Activated CD4-positive, alpha-beta memory T cell treated with anti-CD3 and anti-CD28 coated beads for 36 hours (primary cell): ENCODE measurements around the gene SELE. TPM values are rescaled to one million over a fixed set of nuclear protein-coding genes. Genes with fewer than 3 reads are reported as not detected.
"Not testable (repeated sequence)": the region's sequence is repeated elsewhere in the genome, so short reads cannot be mapped to it uniquely, and the experiment has no call there.

Source experiments
- CTCF ChIA-PET: fragments of 350-600 bp; sonication (Branson Sonifier 250); formaldehyde crosslinking; loops from one replicate; lab custom pipeline; 2021; ENCODE audit warnings: antibody characterized with exemption, inconsistent platforms; lab: Charles Lee
- POLR2A ChIA-PET: fragments of 350-600 bp; sonication (Branson Sonifier 250); formaldehyde crosslinking; loops from one replicate; lab custom pipeline; 2021; ENCODE audit warnings: antibody characterized with exemption; lab: Charles Lee
- DNase-seq: peaks from one replicate; pipeline ENCODE4 v3.0.0-alpha.2; 2020
- H3K27ac Mint-ChIP-seq: one replicate; pipeline ENCODE4 v1.8.0; 2021; ENCODE audit warnings: mixed read lengths
- H3K27me3 Mint-ChIP-seq: one replicate; pipeline ENCODE4 v1.8.0; 2021; ENCODE audit warnings: mixed read lengths
- H3K36me3 Mint-ChIP-seq: one replicate; pipeline ENCODE4 v1.8.0; 2021; ENCODE audit warnings: mixed read lengths
- H3K4me1 Mint-ChIP-seq: one replicate; pipeline ENCODE4 v1.8.0; 2021; ENCODE audit warnings: low read depth, mixed read lengths
- H3K4me3 Mint-ChIP-seq: one replicate; pipeline ENCODE4 v1.8.0; 2021; ENCODE audit warnings: mild to moderate bottlenecking, mixed read lengths
- H3K9me3 Mint-ChIP-seq: one replicate; pipeline ENCODE4 v1.8.0; 2021; ENCODE audit warnings: mixed read lengths
- intact Hi-C: fragments of 100-400 bp; cut with micrococcal nuclease; formaldehyde crosslinking; loops from one replicate; pipeline ENCODE4 v1.15.1; 2023
- total RNA-seq, 2 experiments: library from RNA; stranded (reverse); gene quantifications; one replicate each; pipeline ENCODE4 v1.2.3, GENCODE V29; 2021

The SELE gene
- total RNA-seq, 2 experiments from 2014 or later, result not detected

- H3K36me3 Mint-ChIP-seq, H3K27me3 Mint-ChIP-seq, DNase-seq, intact Hi-C loops, POLR2A ChIA-PET, H3K4me3 Mint-ChIP-seq, H3K27ac Mint-ChIP-seq: not testable (repeated sequence)
- Mint-ChIP-seq H3K4me1 (peaks cover 11% of the 10 kb centered on the region), H3K9me3 (peaks cover 18% of the 10 kb centered on the region)
- CTCF ChIA-PET, result interaction anchor here (1.4 to 5.1 kb wide), 3 partner anchors 21 to 130 kb away, joined by 6 to 208 read pairs (median 88); partner anchors contain the start of gene F5
Measured at GRCh38 chr1:169715100-169715499, 18.8 kb downstream of the SELE start.

- H3K9me3 Mint-ChIP-seq, result peaks cover 18% of the 10 kb centered on the region
- CTCF ChIA-PET, result interaction anchor here (1.1 to 5.1 kb wide), 15 partner anchors 11 to 230 kb away, joined by 3 to 208 read pairs (median 9); partner anchors contain the start of gene F5
- intact Hi-C loops, result loop anchor here (5.0 kb wide), 1 partner anchor 346 kb away; the partner anchor contains the start of genes BLZF1 and NME7
- H3K27me3 Mint-ChIP-seq, H3K36me3 Mint-ChIP-seq, H3K4me3 Mint-ChIP-seq, POLR2A ChIA-PET, DNase-seq, H3K27ac Mint-ChIP-seq: not testable (repeated sequence)
- H3K4me1 Mint-ChIP-seq, result peaks cover 15% of the 10 kb centered on the region
Measured at GRCh38 chr1:169713090-169713489, 20.8 kb downstream of the SELE start.

GRCh38 chr1:169712309-169712631 is 21.6 kb downstream of the SELE start:
- Mint-ChIP-seq H3K27ac (no peak overlapping the region), H3K4me3 (no peak overlapping the region), H3K36me3 (peaks cover 12% of the 10 kb centered on the region), H3K27me3 (peaks cover 2% of the 10 kb centered on the region), H3K9me3 (peaks cover 15% of the 10 kb centered on the region), H3K4me1 (peaks cover 15% of the 10 kb centered on the region)
- ChIA-PET POLR2A (interaction anchor here (0.5 to 1.3 kb wide), 5 partner anchors 15 to 1392 kb away, joined by 3 to 8 read pairs (median 4); no protein-coding TSS in a partner anchor), CTCF (interaction anchor here (0.6 to 5.1 kb wide), 51 partner anchors 10 to 1176 kb away, joined by 3 to 208 read pairs (median 4); partner anchors contain the start of genes BLZF1, F5, METTL18 and NME7)
- intact Hi-C loops, result loop anchor here (1.0 to 5.0 kb wide), 2 partner anchors 220 to 345 kb away; partner anchors contain the start of genes BLZF1 and NME7
- DNase-seq, result no peak

- intact Hi-C loops, result loop anchor here (1.0 to 5.0 kb wide), 8 partner anchors 19 to 344 kb away; partner anchors contain the start of genes BLZF1, F5 and NME7
- CTCF ChIA-PET, result interaction anchor here (0.5 to 5.1 kb wide), 53 partner anchors 9 to 1175 kb away, joined by 3 to 208 read pairs (median 4); partner anchors contain the start of genes BLZF1, F5, METTL18 and NME7
- peaks cover 21% of the 10 kb centered on the region for H3K4me1 Mint-ChIP-seq
- H3K36me3 Mint-ChIP-seq, result peaks cover 18% of the 10 kb centered on the region
- H3K9me3 Mint-ChIP-seq, result peaks cover 15% of the 10 kb centered on the region
- H3K4me3 Mint-ChIP-seq, result peak within 1 kb of the TSS; percentile 71
- peak; percentile 85 for DNase-seq
- H3K27ac Mint-ChIP-seq, result peak within 1 kb of the TSS; percentile 81
- POLR2A ChIA-PET, result interaction anchor here (0.5 to 1.3 kb wide), 5 partner anchors 14 to 1391 kb away, joined by 3 to 8 read pairs (median 4); no protein-coding TSS in a partner anchor
- peaks cover 2% of the 10 kb centered on the region for H3K27me3 Mint-ChIP-seq
Measured at GRCh38 chr1:169711469-169712308, 22.2 kb downstream of the SELE start, which contains the start of gene SELL. Gene SELL, minus strand, starts transcription at chr1:169711620. Its CDS starts 122 bp downstream, at chr1:169711498.

- intact Hi-C loops, result loop anchor here (2.0 to 10.0 kb wide), 3 partner anchors 51 to 1776 kb away; partner anchors contain the start of genes PRRC2C and SCYL3
- peaks cover 52% of the 10 kb centered on the region for H3K4me1 Mint-ChIP-seq
- H3K4me3 Mint-ChIP-seq, result peak overlapping the region; percentile 84
- H3K27me3 Mint-ChIP-seq, result no peaks in the 10 kb centered on the region
- peak overlapping the region; percentile 92 for H3K27ac Mint-ChIP-seq
- POLR2A ChIA-PET, result interaction anchor here (1.2 to 4.9 kb wide), 2 partner anchors 16 to 122 kb away, joined by 3 to 28 read pairs; no protein-coding TSS in a partner anchor
- H3K36me3 Mint-ChIP-seq, result peaks cover 38% of the 10 kb centered on the region
- peaks cover 5% of the 10 kb centered on the region for H3K9me3 Mint-ChIP-seq
- no peak for DNase-seq
- CTCF ChIA-PET, result interaction anchor here (1.7 to 5.7 kb wide), 7 partner anchors 12 to 158 kb away, joined by 5 to 75 read pairs (median 12); partner anchors contain the start of gene F5
Measured at GRCh38 chr1:169708647-169709046, 25.2 kb downstream of the SELE start.

GRCh38 chr1:169707912-169708604 is 25.8 kb downstream of the SELE start:
- Mint-ChIP-seq H3K36me3 (peaks cover 42% of the 10 kb centered on the region), H3K27me3 (no peaks in the 10 kb centered on the region), H3K27ac (peak overlapping the region; percentile 92), H3K4me3 (peak overlapping the region; percentile 84), H3K9me3 (peaks cover 2% of the 10 kb centered on the region), H3K4me1 (peaks cover 58% of the 10 kb centered on the region)
- DNase-seq, result peak; percentile 40
- ChIA-PET CTCF (interaction anchor here (1.6 to 5.7 kb wide), 7 partner anchors 12 to 122 kb away, joined by 5 to 75 read pairs (median 13); partner anchors contain the start of gene F5), POLR2A (interaction anchor here (1.2 to 4.9 kb wide), 2 partner anchors 15 to 121 kb away, joined by 3 to 28 read pairs; no protein-coding TSS in a partner anchor)
- intact Hi-C loops, result loop anchor here (2.0 to 10.0 kb wide), 3 partner anchors 51 to 1777 kb away; partner anchors contain the start of genes PRRC2C and SCYL3

GRCh38 chr1:169704797-169705196 is 29.1 kb downstream of the SELE start:
- peak overlapping the region; percentile 45 for H3K4me3 Mint-ChIP-seq
- H3K9me3 Mint-ChIP-seq, result no peaks in the 10 kb centered on the region
- DNase-seq, result no peak
- H3K4me1 Mint-ChIP-seq, result peaks cover 77% of the 10 kb centered on the region
- intact Hi-C loops, result loop anchor here (5.0 to 10.0 kb wide), 2 partner anchors 47 to 1780 kb away; partner anchors contain the start of gene PRRC2C
- H3K27ac Mint-ChIP-seq, result peak overlapping the region; percentile 90
- H3K27me3 Mint-ChIP-seq, result no peaks in the 10 kb centered on the region
- ChIA-PET POLR2A (interaction anchor here (1.5 to 4.9 kb wide), 2 partner anchors 12 to 120 kb away, joined by 4 to 28 read pairs; no protein-coding TSS in a partner anchor), CTCF (interaction anchor here (0.9 to 3.7 kb wide), 7 partner anchors 9 to 154 kb away, joined by 3 to 29 read pairs (median 4); partner anchors contain the start of gene F5)
- H3K36me3 Mint-ChIP-seq, result peaks cover 67% of the 10 kb centered on the region

- Mint-ChIP-seq H3K27me3 (no peaks in the 10 kb centered on the region), H3K4me1 (peaks cover 97% of the 10 kb centered on the region), H3K36me3 (peaks cover 57% of the 10 kb centered on the region), H3K27ac (peak overlapping the region; percentile 90), H3K9me3 (no peaks in the 10 kb centered on the region), H3K4me3 (no peak overlapping the region)
- no peak for DNase-seq
- POLR2A ChIA-PET, result interaction anchor here (0.7 kb wide), 1 partner anchor 209 kb away, joined by 4 read pairs; no protein-coding TSS in a partner anchor
- CTCF ChIA-PET, result interaction anchor here (0.8 to 5.4 kb wide), 8 partner anchors 8 to 122 kb away, joined by 3 to 38 read pairs (median 8); partner anchors contain the start of gene F5
- intact Hi-C loops, result loop anchor here (10.0 kb wide), 1 partner anchor 1783 kb away; the partner anchor contains the start of gene PRRC2C
Measured at GRCh38 chr1:169701261-169702005, 32.4 kb downstream of the SELE start.

- Mint-ChIP-seq H3K4me3 (no peak overlapping the region), H3K27me3 (no peaks in the 10 kb centered on the region), H3K9me3 (no peaks in the 10 kb centered on the region), H3K4me1 (peaks cover 96% of the 10 kb centered on the region), H3K36me3 (peaks cover 56% of the 10 kb centered on the region), H3K27ac (peak overlapping the region; percentile 89)
- intact Hi-C loops, result loop anchor here (5.0 to 10.0 kb wide), 4 partner anchors 368 to 1785 kb away; partner anchors contain the start of gene PRRC2C
- ChIA-PET POLR2A (interaction anchor here (0.9 to 1.1 kb wide), 2 partner anchors 18 to 20 kb away, joined by 3 read pairs; no protein-coding TSS in a partner anchor), CTCF (interaction anchor here (2.5 to 5.4 kb wide), 2 partner anchors 13 to 98 kb away, joined by 19 to 38 read pairs; no protein-coding TSS in a partner anchor)
- no peak for DNase-seq
Measured at GRCh38 chr1:169699707-169700106, 34.2 kb downstream of the SELE start.

GRCh38 chr1:169698976-169699375 is 34.9 kb downstream of the SELE start:
- ChIA-PET CTCF (interaction anchor here (2.5 to 5.4 kb wide), 2 partner anchors 13 to 97 kb away, joined by 19 to 38 read pairs; no protein-coding TSS in a partner anchor), POLR2A (interaction anchor here (0.9 to 1.1 kb wide), 2 partner anchors 17 to 19 kb away, joined by 3 read pairs; no protein-coding TSS in a partner anchor)
- Mint-ChIP-seq H3K4me1 (peaks cover 96% of the 10 kb centered on the region), H3K27ac (peak overlapping the region; percentile 89), H3K4me3 (peak overlapping the region; percentile 20), H3K27me3 (no peaks in the 10 kb centered on the region), H3K36me3 (peaks cover 53% of the 10 kb centered on the region), H3K9me3 (no peaks in the 10 kb centered on the region)
- DNase-seq, result peak; percentile 28
- intact Hi-C loops, result loop anchor here (5.0 to 10.0 kb wide), 3 partner anchors 368 to 1164 kb away; no protein-coding TSS in a partner anchor
